H1 (cell line): ENCODE measurements around the gene FSTL4. TPM values are rescaled to one million over a fixed set of nuclear protein-coding genes. Genes with fewer than 3 reads are reported as not detected.

Experiments
- CHD7 ChIP-seq: fragments of 300-600 bp; sonication (generic); IDR thresholded peaks from 2 replicates; pipeline ENCODE4 v1.7.1; 2012; ENCODE audit warnings: low read length, moderate library complexity, mild to moderate bottlenecking, inconsistent platforms; ENCODE audit not compliant: insufficient replicate concordance
- RNF2 ChIP-seq: fragments of 200-900, 300-1000 bp; sonication (generic); IDR thresholded peaks from 2 replicates; pipeline ENCODE4 v1.7.1; 2016; ENCODE audit warnings: borderline replicate concordance, low read depth, mild to moderate bottlenecking, antibody characterized with exemption, low read length; ENCODE audit not compliant: poor library complexity, severe bottlenecking; ENCODE audit errors: missing control alignments
- SIRT6 ChIP-seq: IDR thresholded peaks from one replicate; pipeline ENCODE4 v1.7.1; 2012; ENCODE audit warnings: low read length, inconsistent platforms
- SRF ChIP-seq: IDR thresholded peaks from 2 replicates; pipeline ENCODE4 v1.6.1; 2011; ENCODE audit warnings: mild to moderate bottlenecking, low read depth, low read length, moderate library complexity
- SUZ12 ChIP-seq: fragments of 200-600 bp; sonication (generic); IDR thresholded peaks from 2 replicates; pipeline ENCODE4 v1.6.1; 2012; ENCODE audit warnings: mild to moderate bottlenecking, inconsistent platforms, low read length, moderate library complexity, mixed read lengths
- polyA plus RNA-seq, 7 experiments: library from polyadenylated mRNA; depleted of rRNA in 3 of 7; stranded (reverse) in 5 of 7; unstranded in 2 of 7; fragments of >200 nt in 5 of 7; fragments of 200-250 nt in 2 of 7; gene quantifications; 1 replicate in 5 of 7; 2 replicates in 1 of 7; 4 replicates in 1 of 7; pipeline versions ENCODE4 v1.2.1 to v1.2.3, GENCODE V29; 2011 to 2013; ENCODE audit warnings: missing spikeins in 2 of 7, mixed read lengths in 2 of 7
- total RNA-seq: library from RNA; stranded (reverse); fragmentation: NEBNext Ultra II Directional; extraction: Animal tissue kit (Norgen Biotek cat#: 25700); gene quantifications from 2 replicates; pipeline ENCODE4 v1.2.1, GENCODE V29; 2021
- TF ChIP-seq, protein P1 (sequence below): IDR thresholded peaks from 2 replicates; pipeline ENCODE4 v1.6.1; 2012; ENCODE audit warnings: inconsistent platforms

Gene FSTL4
- total and polyA plus RNA-seq, 2 of the 8 experiments (the other 6 are each of a cell fraction or from before 2014, with no cell fraction given): 3.1 to 4.1 TPM

DNA sequence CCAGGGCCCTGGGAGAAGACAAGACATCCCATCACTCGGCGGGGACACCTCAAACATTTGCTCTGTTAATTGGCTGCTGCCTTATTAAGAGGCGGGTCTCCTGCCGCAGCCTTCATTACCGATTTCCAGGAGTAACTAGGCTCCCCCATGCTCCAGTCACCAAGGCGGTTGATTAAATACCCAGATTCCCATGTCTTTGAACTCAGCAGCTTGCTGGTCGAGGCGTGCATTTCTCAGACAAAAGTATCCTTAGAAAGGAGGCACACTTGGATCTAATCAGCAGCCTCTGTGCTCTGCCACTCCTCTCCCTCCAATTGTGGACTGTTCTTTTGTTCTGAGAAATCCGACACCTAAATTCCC is 228.8 kb downstream of the FSTL4 start (continued):
- TF ChIP-seq CHD7: no peak
- TF ChIP-seq SUZ12: no peak
- TF ChIP-seq SIRT6: no peak
- TF ChIP-seq, protein P1, sequence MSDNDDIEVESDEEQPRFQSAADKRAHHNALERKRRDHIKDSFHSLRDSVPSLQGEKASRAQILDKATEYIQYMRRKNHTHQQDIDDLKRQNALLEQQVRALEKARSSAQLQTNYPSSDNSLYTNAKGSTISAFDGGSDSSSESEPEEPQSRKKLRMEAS: no peak
- no peak for TF ChIP-seq RNF2
- TF ChIP-seq SRF: no peak
- TF ChIP-seq, all 59 proteins: peak for 0
